Measurements from ENCODE around the gene ACTRT1.

The ACTRT1 gene

GRCh38 chrX:128052303-128052702, at the start of gene ACTRT1:
TSS of gene ACTRT1 (minus strand) at chrX:128052403. CDS start at chrX:128052206, 197 bp downstream.
- DNase-seq (ENCODE audit: low read depth): no peak

GRCh38 chrX:128078545-128078944, 26.3 kb upstream of the ACTRT1 start:
- DNase-seq (ENCODE audit: low read depth): no peak

- no peak for DNase-seq (ENCODE audit: low read depth)
Observed at GRCh38 chrX:128057421-128057820, 5.2 kb upstream of the ACTRT1 start.

- DNase-seq (ENCODE audit: low read depth): no peak
Observed at GRCh38 chrX:128051526-128051925, 677 bp downstream of the ACTRT1 start.

GRCh38 chrX:128035318-128035717, 16.9 kb downstream of the ACTRT1 start:
- no peak for DNase-seq (ENCODE audit: low read depth)

GRCh38 chrX:128021566-128021965, 30.6 kb downstream of the ACTRT1 start:
- no peak for DNase-seq (ENCODE audit: low read depth)

GRCh38 chrX:128020701-128021100, 31.5 kb downstream of the ACTRT1 start:
- no peak for DNase-seq (ENCODE audit: low read depth)

GRCh38 chrX:128019218-128019617, 33.0 kb downstream of the ACTRT1 start:
- no peak for DNase-seq (ENCODE audit: low read depth)

GRCh38 chrX:128012015-128012414, 40.2 kb downstream of the ACTRT1 start:
- no peak for DNase-seq (ENCODE audit: low read depth)

- DNase-seq (ENCODE audit: low read depth): no peak
Observed at GRCh38 chrX:128007882-128008281, 44.3 kb downstream of the ACTRT1 start.

Measured in fibroblast of gingiva (primary cell).